GM12892 (cell line): ENCODE measurements around the gene SPACA7.

Experiments
- POLR2A ChIP-seq: IDR thresholded peaks from 2 replicates; pipeline ENCODE4 v1.6.1; 2011; ENCODE audit warnings: low read depth, low read length, control low read depth
- POLR2AphosphoS5 ChIP-seq: IDR thresholded peaks from 2 replicates; pipeline ENCODE4 v1.6.1; 2011; ENCODE audit warnings: low read depth, low read length, control low read depth
- TAF1 ChIP-seq: IDR thresholded peaks from 2 replicates; pipeline ENCODE4 v1.6.1; 2011; ENCODE audit warnings: low read depth, mild to moderate bottlenecking, control low read depth, low read length, borderline replicate concordance

GRCh38 chr13:112450118-112450903, 74.2 kb downstream of the SPACA7 start:
- no peak for TF ChIP-seq POLR2A
- no peak for TF ChIP-seq TAF1
- no peak for TF ChIP-seq POLR2AphosphoS5
